ENCODE data around the gene ADARB2.

GRCh38 chr10:1233031-1233430 is 504.3 kb downstream of the ADARB2 start:
- no peak for TF ChIP-seq CTCF (IDR thresholded peaks at IDR 0.05)
- no peak for TF ChIP-seq ZFX (IDR thresholded peaks at IDR 0.05; ENCODE audit: borderline replicate concordance)
